Progenitor cell of endocrine pancreas (in vitro differentiated cells): ENCODE data around the gene OR2T5. TPM values are rescaled to one million over a fixed set of nuclear protein-coding genes. Genes with fewer than 3 reads are reported as not detected.
"Not testable (repeated sequence)": the region's sequence is repeated elsewhere in the genome, so short reads cannot be mapped to it uniquely, and the experiment has no call there.

Source experiments
- DNase-seq: peaks from one replicate; pipeline ENCODE4 v3.0.0; 2021; ENCODE audit warnings: low spot score; ENCODE audit not compliant: unreplicated experiment
- H3K27ac Mint-ChIP-seq: 2 replicates; pipeline ENCODE4 v1.8.0; 2021; ENCODE audit warnings: mild to moderate bottlenecking, moderate library complexity, mixed read lengths
- H3K27me3 Mint-ChIP-seq: 2 replicates; pipeline ENCODE4 v1.8.0; 2021; ENCODE audit warnings: mixed read lengths
- H3K36me3 Mint-ChIP-seq: 2 replicates; pipeline ENCODE4 v1.8.0; 2022; ENCODE audit warnings: mixed read lengths; ENCODE audit not compliant: insufficient read depth
- H3K4me1 Mint-ChIP-seq: 2 replicates; pipeline ENCODE4 v1.8.0; 2021; ENCODE audit warnings: low read depth, mixed read lengths
- H3K4me3 Mint-ChIP-seq: 2 replicates; pipeline ENCODE4 v1.8.0; 2021; ENCODE audit warnings: low read depth, mild to moderate bottlenecking, moderate library complexity, mixed read lengths
- H3K9me3 Mint-ChIP-seq: 2 replicates; pipeline ENCODE4 v1.8.0; 2021; ENCODE audit warnings: low read depth, mixed read lengths
- CTCF ChIP-seq: fragments of 200-600 bp; sonication (generic); IDR thresholded peaks from one replicate; pipeline ENCODE4 v1.5.0; 2021; ENCODE audit warnings: antibody characterized with exemption, mild to moderate bottlenecking; ENCODE audit not compliant: unreplicated experiment
- total RNA-seq: library from RNA; stranded (reverse); gene quantifications from 2 replicates; pipeline ENCODE4 v1.2.1, GENCODE V29; 2021

Gene OR2T5
- total RNA-seq, 1 donor from 2014 or later: not detected

DNA sequence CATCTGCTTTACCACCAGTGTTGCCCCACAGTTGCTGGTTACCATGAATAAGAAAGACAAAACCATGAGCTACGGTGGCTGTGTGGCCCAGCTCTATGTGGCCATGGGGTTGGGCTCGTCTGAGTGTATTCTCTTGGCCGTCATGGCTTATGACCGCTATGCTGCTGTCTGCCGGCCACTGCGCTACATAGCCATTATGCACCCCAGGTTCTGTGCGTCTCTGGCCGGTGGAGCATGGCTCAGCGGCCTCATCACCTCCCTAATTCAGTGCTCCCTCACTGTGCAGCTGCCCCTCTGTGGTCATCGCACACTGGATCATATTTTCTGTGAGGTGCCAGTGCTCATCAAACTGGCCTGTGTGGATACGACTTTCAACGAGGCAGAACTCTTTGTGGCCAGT lies 33.5 kb downstream of the OR2T5 start:
- no peak for DNase-seq
- H3K9me3 Mint-ChIP-seq: peaks cover 44% of the 10 kb centered on the region
- no peak for TF ChIP-seq CTCF
- H3K36me3 Mint-ChIP-seq: peaks cover 3% of the 10 kb centered on the region
- H3K4me1 Mint-ChIP-seq: no peaks in the 10 kb centered on the region
- H3K27ac Mint-ChIP-seq: no peak overlapping the region
- H3K27me3 Mint-ChIP-seq: no peaks in the 10 kb centered on the region
- H3K4me3 Mint-ChIP-seq: no peak overlapping the region

DNA sequence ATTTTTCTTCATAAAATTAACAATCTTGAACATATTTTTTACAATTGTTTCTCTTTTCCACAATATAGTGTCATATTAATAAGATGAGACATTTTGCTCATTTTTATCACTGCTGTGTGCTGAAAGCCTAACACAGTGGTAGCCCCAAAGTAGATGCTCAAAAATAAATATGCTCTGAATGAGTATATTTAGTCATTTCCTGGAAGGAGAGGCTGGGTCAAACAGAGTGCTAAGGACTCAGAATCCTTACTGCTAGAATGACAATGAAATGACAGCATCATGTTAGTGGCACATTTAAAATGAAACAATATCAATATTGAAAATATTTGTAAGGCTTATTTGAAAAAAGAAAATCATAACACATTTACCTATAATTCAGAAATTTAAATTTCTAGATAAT lies 49.1 kb downstream of the OR2T5 start:
- not testable (repeated sequence) for H3K27me3 Mint-ChIP-seq, H3K4me3 Mint-ChIP-seq, DNase-seq, H3K4me1 Mint-ChIP-seq, H3K9me3 Mint-ChIP-seq, H3K27ac Mint-ChIP-seq, H3K36me3 Mint-ChIP-seq

Other genes starting within 250 kb of the OR2T5 start
- not detected in 2 replicates for gene OR2T33, start 210.6 kb upstream of the OR2T5 start, total RNA-seq
- gene OR2T12, start 185.2 kb upstream of the OR2T5 start, total RNA-seq: not detected in 2 replicates
- not detected in 2 replicates for gene OR2M7, start 164.0 kb upstream of the OR2T5 start, total RNA-seq
- gene OR14C36, start 139.8 kb upstream of the OR2T5 start, total RNA-seq: not detected in 2 replicates
- gene OR2T4, start 126.9 kb upstream of the OR2T5 start, total RNA-seq: not detected in 2 replicates
- not detected in 2 replicates for gene OR2T6, start 112.8 kb upstream of the OR2T5 start, total RNA-seq
- not detected in 2 replicates for gene OR2T1, start 85.5 kb upstream of the OR2T5 start, total RNA-seq
- gene OR2T2, start 43.0 kb upstream of the OR2T5 start, total RNA-seq: not detected in 2 replicates
- gene OR2T3, start 15.2 kb upstream of the OR2T5 start, total RNA-seq: not detected in 2 replicates
- not detected in 2 replicates for gene OR2G6, start 19.5 kb downstream of the OR2T5 start, total RNA-seq
- gene OR2T29, start 74.2 kb downstream of the OR2T5 start, total RNA-seq: not detected in 2 replicates
- not detected in 2 replicates for gene OR2T34, start 86.2 kb downstream of the OR2T5 start, total RNA-seq
- gene OR2T10, start 109.1 kb downstream of the OR2T5 start, total RNA-seq: not detected in 2 replicates
- not detected in 2 replicates for gene OR2T11, start 146.5 kb downstream of the OR2T5 start, total RNA-seq
- not detected in 2 replicates for gene OR2T35, start 156.7 kb downstream of the OR2T5 start, total RNA-seq
- gene OR2T27, start 166.9 kb downstream of the OR2T5 start, total RNA-seq: not detected in 2 replicates
- not detected in 2 replicates for gene OR14I1, start 214.2 kb downstream of the OR2T5 start, total RNA-seq